Epithelial cell of esophagus (primary cell): ENCODE results near the gene FAHD1.

Experiments used
- DNase-seq: peaks from one replicate; pipeline ENCODE4 v3.0.0; 2010; ENCODE audit warnings: low read depth
- H3K4me3 ChIP-seq: 2 replicates; pipeline ENCODE4 v1.5.1; 2011; ENCODE audit warnings: mild to moderate bottlenecking, low read length, control low read depth
- TF ChIP-seq, protein P1 (sequence below): IDR thresholded peaks from 2 replicates; pipeline ENCODE4 v1.5.1; 2011; ENCODE audit warnings: low read depth, mild to moderate bottlenecking, low read length, control low read depth, inconsistent platforms; ENCODE audit not compliant: insufficient read depth; ENCODE audit errors: missing control alignments

FAHD1 gene

DNA sequence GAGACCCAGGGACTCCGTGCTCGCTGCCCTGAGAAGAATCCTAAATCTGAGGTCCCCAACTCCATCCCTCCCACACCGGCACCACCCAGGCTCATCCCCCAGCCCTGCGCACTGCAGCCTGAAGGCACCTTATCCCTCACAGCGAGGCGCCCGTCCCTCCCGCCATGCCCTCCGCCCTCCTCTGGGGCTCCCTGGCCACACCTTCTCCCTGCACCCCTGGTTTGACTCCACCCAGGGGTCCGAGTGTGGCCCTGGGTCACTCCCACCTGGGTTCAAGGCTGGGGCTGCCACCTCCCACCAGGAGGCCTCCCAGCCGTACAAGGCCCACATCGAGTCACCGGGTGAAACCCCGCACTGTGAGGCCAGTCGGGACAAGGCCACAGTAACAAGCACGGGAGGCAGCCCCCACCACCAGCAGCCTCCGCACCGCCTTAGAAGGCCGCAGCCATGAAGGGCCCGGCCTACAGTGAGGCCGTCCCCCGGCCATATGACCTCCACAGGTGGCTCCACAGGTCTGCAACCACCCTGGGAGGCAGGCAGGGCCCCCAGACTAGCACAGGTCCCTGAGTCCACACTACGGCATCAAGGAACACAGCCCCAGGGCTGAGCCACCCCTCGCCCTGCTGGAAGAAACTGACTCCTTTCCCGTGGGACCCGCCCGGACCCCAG lies 8.7 kb upstream of the FAHD1 start:
- TF ChIP-seq, protein P1, sequence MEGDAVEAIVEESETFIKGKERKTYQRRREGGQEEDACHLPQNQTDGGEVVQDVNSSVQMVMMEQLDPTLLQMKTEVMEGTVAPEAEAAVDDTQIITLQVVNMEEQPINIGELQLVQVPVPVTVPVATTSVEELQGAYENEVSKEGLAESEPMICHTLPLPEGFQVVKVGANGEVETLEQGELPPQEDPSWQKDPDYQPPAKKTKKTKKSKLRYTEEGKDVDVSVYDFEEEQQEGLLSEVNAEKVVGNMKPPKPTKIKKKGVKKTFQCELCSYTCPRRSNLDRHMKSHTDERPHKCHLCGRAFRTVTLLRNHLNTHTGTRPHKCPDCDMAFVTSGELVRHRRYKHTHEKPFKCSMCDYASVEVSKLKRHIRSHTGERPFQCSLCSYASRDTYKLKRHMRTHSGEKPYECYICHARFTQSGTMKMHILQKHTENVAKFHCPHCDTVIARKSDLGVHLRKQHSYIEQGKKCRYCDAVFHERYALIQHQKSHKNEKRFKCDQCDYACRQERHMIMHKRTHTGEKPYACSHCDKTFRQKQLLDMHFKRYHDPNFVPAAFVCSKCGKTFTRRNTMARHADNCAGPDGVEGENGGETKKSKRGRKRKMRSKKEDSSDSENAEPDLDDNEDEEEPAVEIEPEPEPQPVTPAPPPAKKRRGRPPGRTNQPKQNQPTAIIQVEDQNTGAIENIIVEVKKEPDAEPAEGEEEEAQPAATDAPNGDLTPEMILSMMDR, result no peak
- DNase-seq, result no peak
- H3K4me3 ChIP-seq, result no peak overlapping the region

DNA sequence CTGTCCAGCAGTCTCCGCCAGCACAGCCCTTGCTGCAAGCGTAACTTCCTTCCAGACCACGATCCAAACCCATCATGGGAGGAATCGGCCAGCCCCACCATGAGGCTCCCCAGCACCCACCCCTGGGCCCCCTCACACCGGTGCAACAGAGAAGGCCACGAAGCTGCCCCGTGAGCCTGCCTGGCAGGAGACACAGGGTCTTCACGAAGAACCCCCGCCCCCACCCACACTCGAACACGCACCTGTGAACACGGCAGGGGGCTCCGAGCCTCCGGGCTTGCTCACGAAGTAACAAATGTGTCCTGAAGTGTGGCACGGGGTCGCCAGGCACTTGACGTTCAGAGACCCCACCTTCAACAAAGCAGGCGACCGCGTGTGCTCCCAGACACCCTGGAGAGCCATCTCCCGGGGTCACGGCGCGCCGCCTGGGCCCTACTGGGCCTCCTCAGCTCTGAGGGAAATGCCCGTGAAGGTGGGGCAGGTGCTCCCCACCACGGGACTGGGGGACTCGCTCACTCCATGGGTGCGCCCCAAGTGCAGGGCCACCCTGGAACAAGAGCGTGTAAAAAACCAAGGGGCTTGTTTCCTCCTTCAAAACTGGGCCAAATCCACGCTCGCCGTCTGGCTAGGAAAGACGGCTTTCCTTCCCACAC lies 8.0 kb upstream of the FAHD1 start:
- TF ChIP-seq, protein P1, result no peak
- DNase-seq, result no peak
- H3K4me3 ChIP-seq, result no peak overlapping the region

DNA sequence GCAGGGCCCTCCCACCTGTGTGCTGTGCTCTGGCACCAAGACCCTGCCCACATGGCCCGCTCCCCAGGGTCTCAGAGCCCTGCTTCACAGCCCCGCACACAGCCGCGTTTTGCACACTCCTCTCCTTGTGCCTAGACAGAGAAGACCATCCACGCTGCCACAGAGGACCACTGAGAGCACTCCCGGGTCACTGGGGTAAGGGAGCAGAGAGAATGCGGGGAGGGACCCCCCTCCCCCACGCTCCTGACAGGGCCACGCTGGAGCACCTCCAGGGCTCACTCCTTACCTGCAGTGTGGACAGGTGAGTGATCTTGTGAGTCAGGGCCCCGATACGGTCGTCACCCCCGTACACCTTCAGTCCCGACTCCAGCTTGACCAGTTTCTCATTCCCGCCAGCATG lies 7.4 kb upstream of the FAHD1 start:
- TF ChIP-seq, protein P1, result no peak
- no peak for DNase-seq
- H3K4me3 ChIP-seq, result no peak overlapping the region

DNA sequence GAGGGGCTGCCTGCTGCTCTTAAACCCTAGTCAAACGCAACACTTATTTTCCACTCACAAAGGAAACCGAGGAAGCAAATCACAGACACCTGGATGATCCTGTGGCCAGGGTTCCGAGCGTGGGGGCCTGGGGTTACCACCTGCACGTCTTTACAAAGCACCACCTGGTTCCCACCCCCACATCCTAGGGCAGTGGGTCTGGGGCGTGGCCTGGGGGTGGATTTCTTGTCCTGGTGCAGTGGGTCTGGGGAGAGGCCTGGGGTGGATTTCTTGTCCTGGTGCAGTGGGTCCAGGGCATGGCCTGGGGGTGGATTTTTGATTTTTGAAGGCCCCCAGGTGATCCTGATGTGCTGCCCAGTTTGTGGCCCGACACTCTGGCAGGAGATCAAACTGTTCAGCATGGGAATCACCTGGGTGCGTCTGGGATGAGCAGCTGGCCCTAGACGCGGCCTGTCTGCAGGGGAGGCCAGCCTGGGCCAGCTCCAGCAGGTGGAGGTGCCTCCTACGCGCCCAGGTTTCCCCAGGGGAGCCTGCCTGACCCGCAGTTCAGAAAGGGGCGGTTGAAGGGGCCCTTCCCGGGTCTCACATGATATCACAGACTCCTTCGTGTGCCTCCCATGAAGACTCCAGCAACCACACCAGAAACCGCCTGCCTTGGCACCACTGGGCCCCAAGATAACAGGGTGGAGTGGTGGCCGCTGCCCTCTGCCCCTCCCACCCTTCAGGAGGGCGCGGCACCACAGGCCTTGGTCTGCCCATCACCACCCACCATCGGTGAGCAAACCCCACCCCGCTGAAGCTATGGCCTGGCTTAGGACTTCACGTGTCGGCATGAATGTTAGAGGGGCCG lies 6.7 kb upstream of the FAHD1 start:
- DNase-seq, result no peak
- no peak overlapping the region for H3K4me3 ChIP-seq
- TF ChIP-seq, protein P1, result no peak

DNA sequence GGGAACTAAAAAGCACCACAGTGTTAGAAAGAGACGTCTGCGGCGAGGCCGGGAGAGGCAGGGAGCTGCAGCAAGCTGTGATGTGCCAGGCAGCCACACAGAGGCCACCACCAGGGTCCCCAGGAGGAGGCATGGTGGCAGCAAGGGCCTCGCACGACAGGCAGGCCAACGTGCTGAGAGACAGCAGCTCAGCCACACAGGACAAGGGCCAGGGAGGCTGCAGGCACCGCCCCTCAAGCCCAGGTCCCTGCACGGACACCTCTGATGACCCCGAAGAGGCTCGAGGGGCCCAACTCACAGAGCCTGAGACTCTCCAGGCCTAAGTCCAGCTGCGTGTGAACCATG lies 6.1 kb upstream of the FAHD1 start:
- no peak for DNase-seq
- H3K4me3 ChIP-seq, result no peak overlapping the region
- TF ChIP-seq, protein P1, result no peak

DNA sequence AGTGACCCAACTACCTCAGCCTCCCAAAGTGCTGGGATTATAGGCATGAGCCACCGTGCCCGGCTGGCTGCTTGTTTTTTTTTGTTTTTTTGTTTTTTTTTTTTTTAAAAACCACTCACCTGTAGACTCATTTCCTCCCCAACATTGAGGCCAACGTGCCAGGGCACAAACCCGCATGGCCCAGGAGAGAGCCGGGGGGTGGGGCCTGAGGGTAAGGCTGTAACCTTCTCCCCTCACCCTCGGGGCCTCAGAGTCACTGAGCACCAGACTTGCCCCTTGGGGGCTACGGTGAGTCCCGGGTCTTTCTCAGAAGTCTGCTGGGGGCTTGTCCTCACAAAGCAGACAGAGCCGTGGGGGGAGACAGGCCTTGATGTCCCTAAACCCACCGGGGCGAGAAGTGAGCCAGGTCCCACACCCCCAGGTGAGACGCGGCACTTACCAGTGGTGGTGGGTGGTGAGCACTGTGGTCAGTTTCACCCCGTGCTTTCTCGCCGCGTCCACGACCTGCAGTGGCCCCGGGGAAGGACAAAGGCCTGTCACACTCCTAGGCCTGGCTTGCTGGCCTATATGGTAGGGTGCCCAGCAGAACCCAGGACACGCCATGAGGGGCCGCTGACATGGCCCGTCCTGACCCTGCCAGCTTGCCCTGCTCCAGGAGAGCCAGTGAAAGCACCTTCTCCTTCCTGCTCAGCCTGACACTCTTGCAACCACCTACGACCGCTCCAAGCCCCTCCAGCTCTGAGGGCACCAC lies 5.0 kb upstream of the FAHD1 start:
- TF ChIP-seq, protein P1, result no peak
- peak; percentile 73 for DNase-seq
- no peak overlapping the region for H3K4me3 ChIP-seq
